ENCODE data around the gene SNRNP35.
A peak's percentile ranks its signal among the peaks of the same experiment; 100 is the strongest.
"Not testable (repeated sequence)": the region's sequence is repeated elsewhere in the genome, so short reads cannot be mapped to it uniquely, and the experiment has no call there.

The SNRNP35 gene

GRCh38 chr12:123449856-123450255, 8.1 kb upstream of the SNRNP35 start:
- DNase-seq, result no peak

GRCh38 chr12:123450636-123451035, 7.3 kb upstream of the SNRNP35 start:
- no peak for DNase-seq

DNA sequence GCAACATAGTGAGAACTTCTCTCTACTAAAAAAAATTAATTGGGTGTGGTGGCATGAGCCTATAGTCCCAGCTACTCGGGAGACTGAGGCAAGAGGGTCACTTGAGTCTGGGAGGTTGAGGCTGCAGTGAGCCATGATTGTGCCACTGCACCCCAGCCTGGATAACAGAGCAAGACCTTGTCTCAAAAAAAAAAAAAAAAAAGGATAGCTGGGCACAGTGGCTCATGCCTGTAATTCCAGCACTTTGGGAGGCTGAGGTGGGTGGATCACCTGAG, 5.7 kb upstream of the SNRNP35 start:
- DNase-seq, result not testable (repeated sequence)

GRCh38 chr12:123453165-123453564, 4.8 kb upstream of the SNRNP35 start:
- DNase-seq, result no peak

DNA sequence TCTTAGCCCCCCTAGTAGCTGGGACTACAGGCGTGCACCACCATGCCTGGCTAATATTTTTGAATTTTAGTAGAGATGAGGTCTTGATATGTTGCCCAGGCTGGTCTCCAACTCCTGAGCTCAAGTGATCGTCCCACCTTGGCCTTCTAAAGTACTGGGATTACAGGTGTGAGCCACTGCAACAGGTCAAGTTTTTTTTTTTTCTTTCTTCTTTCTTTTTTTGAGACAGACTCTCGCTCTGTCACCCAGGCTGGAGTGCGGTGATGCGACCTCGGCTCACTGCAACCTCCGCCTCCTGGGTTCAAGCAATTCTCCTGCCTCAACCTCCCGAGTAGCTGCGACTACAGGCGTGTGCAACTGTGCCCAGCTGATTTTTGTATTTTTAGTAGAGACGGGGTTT, 5.2 kb downstream of the SNRNP35 start:
- not testable (repeated sequence) for DNase-seq

- no peak for DNase-seq
Observed at GRCh38 chr12:123465084-123465483, 7.1 kb downstream of the SNRNP35 start.

DNA sequence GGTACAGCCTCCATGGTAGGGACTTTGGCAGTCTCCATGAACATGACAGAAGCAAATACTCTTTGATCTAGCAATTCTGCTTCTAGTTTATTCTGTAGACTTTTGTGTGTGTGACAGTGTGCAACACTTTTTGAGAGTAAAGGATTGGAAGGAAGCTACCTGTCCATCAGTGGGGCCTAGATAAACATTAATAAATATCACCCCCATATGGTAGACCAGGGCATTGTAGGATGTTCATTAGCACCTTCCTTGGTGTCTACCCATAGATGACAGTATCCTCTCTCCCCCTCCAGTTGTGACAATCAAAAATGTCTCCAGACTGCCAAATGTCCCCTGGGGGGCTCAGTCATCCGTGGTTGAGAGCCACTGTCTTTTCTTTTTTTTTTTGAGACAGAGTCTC, 10.8 kb downstream of the SNRNP35 start:
- peak; percentile 60 for DNase-seq

GRCh38 chr12:123469978-123470377, 12.0 kb downstream of the SNRNP35 start:
- DNase-seq, result no peak

DNA sequence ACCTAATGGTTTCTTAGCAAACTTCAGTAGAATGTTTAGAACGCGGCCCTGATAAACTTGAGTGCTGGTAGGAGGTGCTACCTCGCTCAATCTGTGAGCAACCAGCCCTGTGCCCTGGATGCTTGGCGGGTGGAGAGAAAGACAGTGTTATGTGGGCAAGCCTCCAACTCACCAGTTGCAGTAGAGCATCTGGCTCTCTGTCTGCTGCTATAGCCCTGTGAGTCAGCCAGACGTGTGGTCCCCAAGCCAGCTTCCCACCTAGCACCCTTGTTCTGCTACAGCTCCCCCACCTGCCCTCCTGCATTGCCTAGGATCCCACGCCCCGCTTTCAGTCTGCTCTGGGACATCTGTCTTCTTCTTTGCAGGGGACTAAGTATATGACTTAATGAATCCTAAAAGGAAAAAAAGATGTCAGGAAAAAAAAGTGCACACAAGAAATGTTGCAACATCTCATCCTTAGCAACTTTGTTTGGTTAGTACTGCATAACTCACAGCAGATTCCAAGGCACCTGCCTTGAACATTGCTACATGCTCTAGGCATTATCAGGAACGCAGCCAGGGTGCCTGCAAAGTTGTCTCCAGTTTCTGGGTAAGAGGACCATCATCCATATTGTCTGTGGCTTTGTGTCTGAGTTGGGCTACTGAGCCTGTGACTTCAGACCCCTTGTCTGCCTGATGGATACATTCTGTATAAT, 13.6 kb downstream of the SNRNP35 start:
- no peak for DNase-seq

GRCh38 chr12:123472438-123472849, 14.5 kb downstream of the SNRNP35 start:
- no peak for DNase-seq

- DNase-seq, result no peak
Observed at GRCh38 chr12:123474485-123475245, 16.7 kb downstream of the SNRNP35 start.

- no peak for DNase-seq
Observed at GRCh38 chr12:123475246-123475703, 17.3 kb downstream of the SNRNP35 start.

- no peak for DNase-seq
Observed at GRCh38 chr12:123478069-123478468, 20.1 kb downstream of the SNRNP35 start.

- DNase-seq, result no peak
Observed at GRCh38 chr12:123478762-123479161, 20.8 kb downstream of the SNRNP35 start.

DNA sequence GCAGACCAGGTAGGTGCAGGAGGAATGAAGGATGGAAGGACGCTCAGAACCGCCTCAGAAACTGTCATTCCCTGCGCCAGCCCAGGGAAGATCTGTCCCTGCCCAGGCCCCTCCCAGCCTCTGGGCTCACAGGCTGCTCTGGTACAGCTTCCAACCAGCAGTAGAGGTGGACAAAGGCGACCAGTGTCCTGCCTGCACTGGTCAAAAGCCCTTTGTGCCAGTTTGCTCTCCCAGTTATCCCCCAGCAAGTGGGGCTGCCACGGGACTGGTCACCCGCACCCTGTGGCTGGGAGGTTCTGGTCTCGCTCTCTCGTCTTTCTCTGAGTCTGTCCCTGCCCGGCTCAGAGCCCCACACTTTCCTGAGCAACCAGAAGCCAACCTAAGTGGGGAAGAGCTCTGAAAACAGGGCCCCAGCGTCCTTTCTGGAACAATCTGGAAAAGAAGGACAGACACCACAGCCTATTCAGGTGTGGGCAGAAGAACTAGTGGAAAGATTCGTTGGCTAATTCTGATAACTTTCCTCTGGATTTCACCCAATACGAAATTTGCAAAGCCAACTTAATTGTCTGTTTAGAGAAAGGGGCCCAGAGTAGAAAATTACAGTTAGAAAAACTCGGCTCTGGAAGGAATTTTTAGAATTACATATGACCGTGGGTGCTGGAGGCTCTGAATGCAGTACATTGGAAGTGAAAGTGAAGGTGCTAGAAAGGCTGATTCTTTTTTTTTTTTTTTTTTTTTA, 21.7 kb downstream of the SNRNP35 start:
- DNase-seq, result no peak

GRCh38 chr12:123481251-123481650, 23.3 kb downstream of the SNRNP35 start:
- not testable (repeated sequence) for DNase-seq

DNA sequence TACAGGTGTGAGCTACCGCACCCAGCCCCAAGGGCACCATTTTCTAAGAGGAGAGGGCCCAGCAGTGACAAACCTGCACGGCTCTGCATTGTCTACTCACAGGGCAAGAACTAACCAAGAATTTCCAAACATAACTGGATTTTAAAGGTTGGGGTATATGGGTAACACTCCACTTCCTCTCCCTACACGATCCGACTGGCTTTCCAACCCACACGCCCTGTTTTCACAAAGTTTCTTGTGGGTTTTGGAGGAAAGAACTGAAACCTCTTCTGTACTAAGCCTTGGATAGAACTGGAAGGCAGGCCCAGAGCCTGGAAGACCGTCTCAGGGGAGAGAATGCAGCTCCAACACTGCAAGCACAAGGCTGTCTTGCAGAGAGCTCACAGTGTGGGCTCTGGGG, 24.9 kb downstream of the SNRNP35 start:
- no peak for DNase-seq

GRCh38 chr12:123483602-123484248, 25.8 kb downstream of the SNRNP35 start:
- DNase-seq, result peak; percentile 22

DNA sequence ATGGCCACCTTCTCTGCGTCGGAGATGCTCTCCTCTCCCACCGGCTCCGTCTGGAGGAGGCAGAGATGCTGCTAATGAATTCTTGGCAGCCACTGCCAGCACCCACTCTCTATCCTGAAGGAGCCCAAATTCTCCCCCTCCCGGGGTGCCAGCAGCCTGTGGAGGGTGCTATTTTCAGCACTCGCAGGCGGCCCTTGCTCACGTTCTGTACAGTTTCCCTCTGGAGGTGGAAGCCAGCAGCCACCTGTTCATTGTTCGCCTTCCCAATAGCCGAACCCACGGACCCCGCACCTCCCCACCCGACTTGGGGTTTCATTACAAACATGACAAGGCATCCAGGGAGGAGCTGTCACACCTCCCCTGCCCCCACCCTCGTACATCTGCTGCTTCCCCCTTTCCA, 27.8 kb downstream of the SNRNP35 start:
- DNase-seq, result no peak

DNA sequence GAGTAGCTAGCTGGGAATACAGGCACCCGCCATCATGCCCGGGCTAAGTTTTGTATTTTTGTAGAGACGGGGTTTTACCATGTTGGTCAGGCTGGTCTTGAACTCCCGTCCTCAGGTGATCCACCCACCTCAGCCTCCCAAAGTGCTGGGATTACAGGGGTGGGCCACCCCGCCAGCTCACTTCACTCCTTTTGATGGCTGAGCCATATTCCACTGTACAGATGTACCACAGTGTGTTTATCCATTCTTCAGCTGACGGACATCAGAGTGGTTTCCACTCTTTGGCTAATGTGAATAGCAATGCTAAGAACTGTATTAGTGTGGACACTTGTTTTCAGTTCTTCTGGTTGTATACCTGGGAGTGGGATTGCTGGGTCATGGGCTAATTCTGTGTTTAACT, 29.5 kb downstream of the SNRNP35 start:
- DNase-seq, result no peak

DNA sequence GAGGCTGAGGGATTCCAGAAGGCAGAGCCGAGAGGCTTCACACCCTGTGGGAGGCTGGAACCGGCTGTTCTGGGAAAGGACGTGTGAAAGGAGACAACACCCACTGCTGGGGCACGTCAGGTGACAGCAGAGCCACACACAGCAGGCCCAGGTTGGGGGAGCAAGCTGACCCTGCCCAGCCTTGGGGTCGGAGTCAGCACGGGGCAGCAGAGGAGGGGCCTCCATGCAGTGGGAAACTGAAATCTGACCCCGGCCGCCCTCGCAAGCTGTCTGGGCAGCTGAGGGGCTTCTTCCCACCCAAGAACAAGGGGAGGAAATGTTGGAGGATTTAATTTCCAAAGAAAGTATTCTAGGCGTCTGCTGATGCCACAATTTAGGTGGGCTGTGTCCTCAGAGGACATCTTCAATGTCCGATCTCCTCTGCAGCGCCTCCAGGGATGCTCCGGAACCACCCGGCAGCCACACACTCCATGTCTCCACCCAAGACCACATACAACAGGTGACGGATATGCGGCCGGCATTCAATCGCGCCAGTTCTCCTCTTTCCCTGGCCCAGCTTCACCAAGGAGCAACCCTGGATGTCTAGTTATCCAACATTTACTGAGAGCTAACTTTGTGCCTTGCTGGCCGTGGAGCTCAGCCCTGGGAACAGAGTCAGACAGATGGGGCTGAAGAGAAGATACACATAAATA, 30.7 kb downstream of the SNRNP35 start:
- no peak for DNase-seq

DNA sequence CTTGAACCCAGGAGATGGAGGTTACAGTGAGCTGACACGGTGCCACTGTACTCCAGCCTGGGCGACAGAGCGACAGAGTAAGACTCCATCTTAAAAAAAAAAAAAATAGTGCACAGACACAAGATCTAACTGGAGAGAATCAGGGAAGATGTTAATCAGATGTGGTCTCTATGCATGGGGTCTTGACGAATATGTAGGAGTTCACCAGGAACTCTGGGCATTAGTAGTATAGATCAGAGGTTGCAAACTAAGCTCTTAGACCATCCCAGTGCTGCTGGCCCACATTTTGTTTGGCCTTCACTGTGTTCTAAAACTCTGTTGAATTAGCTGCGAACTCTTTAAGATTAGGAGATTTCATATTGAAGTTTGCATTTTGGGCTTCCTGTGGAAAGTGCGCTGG, 31.6 kb downstream of the SNRNP35 start:
- no peak for DNase-seq

- DNase-seq, result no peak
Observed at GRCh38 chr12:123490089-123490488, 32.1 kb downstream of the SNRNP35 start.

Data from hematopoietic multipotent progenitor cell treated with erythropoietin and hydrocortisone succinate and interleukin-3 and kit ligand, for 4 days (in vitro differentiated cells).